Neuronal stem cell (in vitro differentiated cells): ENCODE data around the gene TMC1. TPM values are rescaled to one million over a fixed set of nuclear protein-coding genes. Genes with fewer than 3 reads are reported as not detected.
"Not testable (repeated sequence)": the region's sequence is repeated elsewhere in the genome, so short reads cannot be mapped to it uniquely, and the experiment has no call there.

Source experiments
- DNase-seq: peaks from one replicate; pipeline ENCODE4 v3.0.0-alpha.2; 2013; ENCODE audit warnings: low spot score
- H2AFZ ChIP-seq: one replicate; pipeline ENCODE4 v1.6.1; 2013; ENCODE audit warnings: mild to moderate bottlenecking, low read length, inconsistent platforms
- H2AK5ac ChIP-seq: 2 replicates; pipeline ENCODE4 v1.6.1; 2013; ENCODE audit warnings: low read depth, mild to moderate bottlenecking, inconsistent platforms, low read length, moderate library complexity, mixed read lengths
- H2BK120ac ChIP-seq: 2 replicates; pipeline ENCODE4 v1.6.1; 2013; ENCODE audit warnings: low read depth, mild to moderate bottlenecking, inconsistent platforms, low read length, moderate library complexity, mixed read lengths
- H2BK12ac ChIP-seq: one replicate; pipeline ENCODE4 v1.6.1; 2013; ENCODE audit warnings: low read length, inconsistent platforms
- H2BK15ac ChIP-seq: 2 replicates; pipeline ENCODE4 v1.6.1; 2013; ENCODE audit warnings: mild to moderate bottlenecking, low read length, inconsistent platforms, mixed read lengths
- H2BK5ac ChIP-seq: one replicate; pipeline ENCODE4 v1.6.1; 2013; ENCODE audit warnings: inconsistent platforms, mild to moderate bottlenecking, low read length, moderate library complexity
- H3K14ac ChIP-seq: one replicate; pipeline ENCODE4 v1.6.1; 2013; ENCODE audit warnings: low read length, inconsistent platforms
- H3K18ac ChIP-seq: 2 replicates; pipeline ENCODE4 v1.6.1; 2013; ENCODE audit warnings: low read length, inconsistent platforms
- H3K23ac ChIP-seq: 2 replicates; pipeline ENCODE4 v1.6.1; 2013; ENCODE audit warnings: low read depth, mild to moderate bottlenecking, mixed read lengths, low read length, inconsistent platforms; ENCODE audit not compliant: poor library complexity
- H3K27ac ChIP-seq: replicated peaks from 3 replicates; pipeline ENCODE4 v1.5.1; 2013; ENCODE audit warnings: low read length, inconsistent platforms
- H3K27me3 ChIP-seq, 3 experiments: 2 replicates each; pipeline ENCODE4 v1.6.1; 2013; ENCODE audit warnings: low read length in 3 of 3, mild to moderate bottlenecking in 2 of 3, inconsistent platforms in 1 of 3, low read depth in 1 of 3, mixed read lengths in 1 of 3, moderate library complexity in 1 of 3; ENCODE audit not compliant: control insufficient read depth in 3 of 3, insufficient read depth in 3 of 3
- H3K36me3 ChIP-seq, 2 donors: replicated peaks in 1 of 2; 2 replicates each; pipeline ENCODE4 v1.6.1; 2013; ENCODE audit warnings: low read length in 2 of 2; ENCODE audit not compliant: control insufficient read depth in 2 of 2, insufficient read depth in 2 of 2
- H3K4ac ChIP-seq: 2 replicates; pipeline ENCODE4 v1.6.1; 2013; ENCODE audit warnings: inconsistent platforms, mild to moderate bottlenecking, low read length, moderate library complexity
- H3K4me1 ChIP-seq, 2 donors: 1 replicate in 1 of 2; 2 replicates in 1 of 2; pipeline ENCODE4 v1.6.1; 2013; ENCODE audit warnings: low read length in 2 of 2, low read depth in 1 of 2; ENCODE audit not compliant: control insufficient read depth in 2 of 2, insufficient read depth in 1 of 2
- H3K4me2 ChIP-seq: one replicate; pipeline ENCODE4 v1.6.1; 2013; ENCODE audit warnings: mild to moderate bottlenecking, low read length, inconsistent platforms; ENCODE audit not compliant: insufficient read depth, poor library complexity, severe bottlenecking
- H3K4me3 ChIP-seq, 2 donors: 2 replicates each; pipeline ENCODE4 v1.5.1; 2013; ENCODE audit warnings: low read length in 2 of 2, mild to moderate bottlenecking in 2 of 2, inconsistent platforms in 1 of 2, moderate library complexity in 1 of 2
- H3K79me1 ChIP-seq: one replicate; pipeline ENCODE4 v1.6.1; 2013; ENCODE audit warnings: low read depth, mild to moderate bottlenecking, inconsistent platforms, low read length, moderate library complexity
- H3K9ac ChIP-seq: one replicate; pipeline ENCODE4 v1.6.1; 2013; ENCODE audit warnings: mild to moderate bottlenecking, low read depth, low read length, inconsistent platforms; ENCODE audit not compliant: poor library complexity
- H3K9me3 ChIP-seq, 2 donors: replicated peaks in 1 of 2; 2 replicates each; pipeline versions ENCODE3 to v1.6.1; 2013; ENCODE audit warnings: low read length in 2 of 2, mild to moderate bottlenecking in 2 of 2, inconsistent platforms in 1 of 2, low read depth in 1 of 2, mixed read lengths in 1 of 2, moderate library complexity in 1 of 2; ENCODE audit not compliant: control insufficient read depth in 2 of 2, insufficient read depth in 1 of 2
- H4K8ac ChIP-seq: one replicate; pipeline ENCODE4 v1.6.1; 2013; ENCODE audit warnings: low read depth, mild to moderate bottlenecking, inconsistent platforms, low read length, moderate library complexity
- H4K91ac ChIP-seq: one replicate; pipeline ENCODE4 v1.6.1; 2013; ENCODE audit warnings: low read length, low read depth, mild to moderate bottlenecking, inconsistent platforms; ENCODE audit not compliant: poor library complexity
- WGBS, 2 donors: extraction: QIAGEN DNeasy Blood & Tissue Kit; methylation state at CpG; one replicate each; pipeline ENCODE4 v1.1.7; 2013; ENCODE audit warnings: missing lambda C conversion rate in 2 of 2, mixed read lengths in 1 of 2; ENCODE audit not compliant: insufficient read length in 2 of 2, insufficient replicate concordance in 1 of 2; ENCODE audit errors: extremely low coverage in 2 of 2; 5-methylcytosine and 5-hydroxymethylcytosine counted together
- polyA plus RNA-seq, 2 experiments: library from polyadenylated mRNA; stranded (reverse); fragments of 200-250 nt; gene quantifications; one replicate each; pipeline ENCODE4 v1.2.3, GENCODE V29; 2013

Gene TMC1
- polyA plus RNA-seq (2013, experiment 1 of 2): not detected
- polyA plus RNA-seq (2013, experiment 2 of 2): 0.01 TPM

- H2AK5ac ChIP-seq, H3K18ac ChIP-seq, H3K14ac ChIP-seq, DNase-seq, H2AFZ ChIP-seq, H3K4me3 ChIP-seq, H2BK120ac ChIP-seq, H3K79me1 ChIP-seq, H3K4me2 ChIP-seq, H4K91ac ChIP-seq, H3K4me1 ChIP-seq, H3K36me3 ChIP-seq, H3K9me3 ChIP-seq, H2BK12ac ChIP-seq, H3K4ac ChIP-seq, H3K27ac ChIP-seq, H4K8ac ChIP-seq, H3K9ac ChIP-seq, H2BK15ac ChIP-seq, H3K27me3 ChIP-seq, H2BK5ac ChIP-seq, H3K23ac ChIP-seq: not testable (repeated sequence)
- WGBS, 2 donors: no CpG with 5 or more reads among the region's 17 CpGs
Measured at GRCh38 chr9:72521416-72521815, at the start of gene TMC1. TSS of gene TMC1 (plus strand) at chr9:72521608. CDS start at chr9:72648649, 127,041 bp downstream.

- WGBS, 2 donors: no CpG with 5 or more reads among the region's 1 CpG
- Histone ChIP-seq H2BK15ac (no peak overlapping the region), H3K4me1 (peaks cover 0 to 4% of the 10 kb centered on the region in 2 donors), H4K91ac (no peak overlapping the region), H3K18ac (no peak overlapping the region), H3K23ac (no peak overlapping the region), H3K4me2 (no peak overlapping the region), H3K27ac (no peak overlapping the region), H2AFZ (no peak overlapping the region), H3K9me3 (peaks cover 0 to 3% of the 10 kb centered on the region in 2 donors), H2BK120ac (no peak overlapping the region), H2AK5ac (no peak overlapping the region), H3K14ac (no peak overlapping the region), H2BK5ac (no peak overlapping the region), H2BK12ac (no peak overlapping the region), H3K79me1 (no peaks in the 10 kb centered on the region), H3K9ac (no peak overlapping the region), H3K4ac (no peak overlapping the region), H3K4me3 (no peak overlapping the region), H3K27me3 (no peaks in the 10 kb centered on the region), H3K36me3 (no peaks in the 10 kb centered on the region), H4K8ac (no peak overlapping the region)
- DNase-seq: no peak
Measured at GRCh38 chr9:72473474-72474261, 47.7 kb upstream of the TMC1 start.

- Histone ChIP-seq H3K4me1 (peaks cover 0 to 3% of the 10 kb centered on the region in 2 donors), H3K4me3 (no peak overlapping the region), H3K36me3 (no peaks in the 10 kb centered on the region), H3K4me2 (no peak overlapping the region), H2AFZ (no peak overlapping the region), H2BK12ac (no peak overlapping the region), H4K8ac (no peak overlapping the region), H3K9ac (no peak overlapping the region), H3K27ac (no peak overlapping the region), H3K23ac (no peak overlapping the region), H4K91ac (no peak overlapping the region), H3K18ac (no peak overlapping the region), H3K4ac (no peak overlapping the region), H2BK15ac (no peak overlapping the region), H2BK120ac (no peak overlapping the region), H3K9me3 (peaks cover 0 to 3% of the 10 kb centered on the region in 2 donors), H2BK5ac (no peak overlapping the region), H3K14ac (no peak overlapping the region), H2AK5ac (no peak overlapping the region), H3K27me3 (no peaks in the 10 kb centered on the region), H3K79me1 (no peaks in the 10 kb centered on the region)
- WGBS, 2 donors: no CpG with 5 or more reads among the region's 2 CpGs
- DNase-seq: no peak
Measured at GRCh38 chr9:72474676-72475075, 46.7 kb upstream of the TMC1 start.

GRCh38 chr9:72476100-72476499 lies 45.3 kb upstream of the TMC1 start:
- no peak overlapping the region for H3K18ac ChIP-seq
- H3K9me3 ChIP-seq: no peaks in the 10 kb centered on the region
- H3K23ac ChIP-seq: no peak overlapping the region
- DNase-seq: no peak
- no peak overlapping the region for H2AFZ ChIP-seq
- no peak overlapping the region for H2BK5ac ChIP-seq
- H3K27ac ChIP-seq: no peak overlapping the region
- H3K79me1 ChIP-seq: no peaks in the 10 kb centered on the region
- H3K4ac ChIP-seq: no peak overlapping the region
- H2BK120ac ChIP-seq: no peak overlapping the region
- no peak overlapping the region for H2BK12ac ChIP-seq
- H4K8ac ChIP-seq: no peak overlapping the region
- no peak overlapping the region for H2BK15ac ChIP-seq
- no peak overlapping the region for H4K91ac ChIP-seq
- no peak overlapping the region for H3K14ac ChIP-seq
- no peaks in the 10 kb centered on the region for H3K36me3 ChIP-seq
- 100% methylated on average over 1 of the region's 3 CpGs; no CpG with 5 or more reads in 1 of the 2 donors for WGBS, 2 donors
- no peaks in the 10 kb centered on the region for H3K27me3 ChIP-seq
- H3K4me3 ChIP-seq: no peak overlapping the region
- H3K4me1 ChIP-seq: no peaks in the 10 kb centered on the region
- no peak overlapping the region for H3K9ac ChIP-seq
- H2AK5ac ChIP-seq: no peak overlapping the region
- H3K4me2 ChIP-seq: no peak overlapping the region
